ENCODE data around the gene TBC1D13.
A peak's percentile ranks its signal among the peaks of the same experiment; 100 is the strongest.
"Not testable (repeated sequence)": the region's sequence is repeated elsewhere in the genome, so short reads cannot be mapped to it uniquely, and the experiment has no call there.

Gene TBC1D13, protein sequence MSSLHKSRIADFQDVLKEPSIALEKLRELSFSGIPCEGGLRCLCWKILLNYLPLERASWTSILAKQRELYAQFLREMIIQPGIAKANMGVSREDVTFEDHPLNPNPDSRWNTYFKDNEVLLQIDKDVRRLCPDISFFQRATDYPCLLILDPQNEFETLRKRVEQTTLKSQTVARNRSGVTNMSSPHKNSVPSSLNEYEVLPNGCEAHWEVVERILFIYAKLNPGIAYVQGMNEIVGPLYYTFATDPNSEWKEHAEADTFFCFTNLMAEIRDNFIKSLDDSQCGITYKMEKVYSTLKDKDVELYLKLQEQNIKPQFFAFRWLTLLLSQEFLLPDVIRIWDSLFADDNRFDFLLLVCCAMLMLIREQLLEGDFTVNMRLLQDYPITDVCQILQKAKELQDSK

GRCh38 chr9:128786681-128787601 lies at the start of gene TBC1D13:
Gene TBC1D13 (plus strand): TSS chr9:128787253. CDS start chr9:128787354, 101 bp downstream.
- peak; percentile 83 for DNase-seq

GRCh38 chr9:128742401-128742800 lies 44.7 kb upstream of the TBC1D13 start:
- no peak for DNase-seq

DNA sequence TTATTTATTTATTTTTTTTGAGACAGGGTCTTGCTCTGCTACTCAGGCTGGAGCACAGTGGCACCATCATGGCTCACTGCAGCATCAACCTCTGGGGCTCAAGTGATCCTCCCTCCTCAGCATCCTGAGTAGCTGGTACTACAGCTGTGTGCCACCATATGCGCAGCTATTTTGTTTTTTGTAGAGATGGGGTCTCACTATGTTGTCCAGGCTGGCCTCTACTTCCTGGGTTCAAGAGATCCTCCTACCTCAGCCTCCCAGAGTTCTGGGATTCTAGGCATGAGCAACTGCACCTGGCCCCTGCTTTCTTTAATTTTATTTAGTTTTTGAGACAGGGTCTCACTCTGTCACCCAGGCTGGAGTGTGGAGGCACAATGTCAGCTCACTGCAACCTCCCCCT lies 43.6 kb upstream of the TBC1D13 start:
- DNase-seq, result no peak

DNA sequence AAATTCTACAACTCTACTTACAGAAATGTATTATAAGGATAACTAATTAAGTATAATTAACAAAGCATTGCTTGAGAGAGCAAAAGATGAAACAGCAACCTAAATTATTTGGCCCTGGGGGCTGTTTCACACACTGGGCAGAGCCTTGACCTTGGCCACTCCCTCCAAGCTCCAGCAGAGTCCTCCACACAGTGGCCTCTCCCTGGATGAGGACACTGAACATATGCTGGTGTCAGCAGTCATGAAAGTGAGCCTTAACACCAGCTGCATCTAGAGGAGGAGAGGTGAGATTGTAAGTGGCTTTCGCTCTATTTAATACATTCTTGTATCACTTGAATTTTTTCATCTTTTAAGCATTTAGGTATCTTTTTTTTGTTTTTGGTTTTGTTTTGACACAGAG lies 39.8 kb upstream of the TBC1D13 start:
- no peak for DNase-seq

GRCh38 chr9:128750926-128751595 lies 36.0 kb upstream of the TBC1D13 start:
- DNase-seq, result no peak

GRCh38 chr9:128753627-128754026 lies 33.4 kb upstream of the TBC1D13 start:
- no peak for DNase-seq

GRCh38 chr9:128757602-128758001 lies 29.5 kb upstream of the TBC1D13 start:
- no peak for DNase-seq

GRCh38 chr9:128762671-128763449 lies 24.2 kb upstream of the TBC1D13 start:
- no peak for DNase-seq

DNA sequence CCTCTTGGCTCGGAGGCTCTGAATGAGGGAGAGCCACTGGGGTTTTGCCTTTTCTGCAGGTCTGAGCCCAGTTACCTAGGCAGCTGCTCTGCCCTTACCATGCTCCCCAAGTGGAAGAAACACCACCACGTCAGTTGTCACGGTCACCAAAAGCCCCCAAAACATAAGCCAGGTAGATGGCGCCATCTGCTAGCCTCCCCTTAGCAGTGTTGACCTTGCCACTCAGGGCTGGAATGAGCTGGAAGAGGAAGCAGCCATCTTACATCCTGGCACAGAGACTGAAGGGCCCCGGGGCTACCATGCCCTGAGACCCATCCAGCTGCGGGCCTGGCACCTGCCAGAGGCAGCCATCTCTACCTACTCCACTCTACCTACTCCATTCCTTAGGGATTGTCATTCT lies 22.7 kb upstream of the TBC1D13 start:
- DNase-seq, result no peak

DNA sequence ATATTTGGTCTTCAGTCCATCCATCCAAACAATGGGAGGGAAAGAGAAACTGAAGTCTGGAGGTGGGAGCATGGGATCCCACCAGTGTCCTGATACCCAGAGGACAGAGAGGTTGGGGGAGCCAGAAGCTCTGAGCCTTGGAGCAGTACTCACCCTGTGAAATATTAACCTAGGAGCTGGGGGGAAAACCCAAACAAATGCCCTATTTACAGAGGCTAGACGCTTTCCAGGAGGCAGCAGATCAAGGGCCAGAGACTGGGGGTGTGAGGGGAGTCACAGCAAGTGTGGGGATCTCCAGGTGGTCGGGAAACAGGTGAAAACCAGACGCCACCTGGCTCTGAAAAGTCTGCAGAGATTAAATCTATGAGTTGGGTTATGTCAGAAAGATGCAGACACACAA lies 21.6 kb upstream of the TBC1D13 start:
- no peak for DNase-seq

GRCh38 chr9:128768606-128769005 lies 18.4 kb upstream of the TBC1D13 start:
- no peak for DNase-seq

GRCh38 chr9:128770286-128771030 lies 16.6 kb upstream of the TBC1D13 start:
- DNase-seq, result no peak

DNA sequence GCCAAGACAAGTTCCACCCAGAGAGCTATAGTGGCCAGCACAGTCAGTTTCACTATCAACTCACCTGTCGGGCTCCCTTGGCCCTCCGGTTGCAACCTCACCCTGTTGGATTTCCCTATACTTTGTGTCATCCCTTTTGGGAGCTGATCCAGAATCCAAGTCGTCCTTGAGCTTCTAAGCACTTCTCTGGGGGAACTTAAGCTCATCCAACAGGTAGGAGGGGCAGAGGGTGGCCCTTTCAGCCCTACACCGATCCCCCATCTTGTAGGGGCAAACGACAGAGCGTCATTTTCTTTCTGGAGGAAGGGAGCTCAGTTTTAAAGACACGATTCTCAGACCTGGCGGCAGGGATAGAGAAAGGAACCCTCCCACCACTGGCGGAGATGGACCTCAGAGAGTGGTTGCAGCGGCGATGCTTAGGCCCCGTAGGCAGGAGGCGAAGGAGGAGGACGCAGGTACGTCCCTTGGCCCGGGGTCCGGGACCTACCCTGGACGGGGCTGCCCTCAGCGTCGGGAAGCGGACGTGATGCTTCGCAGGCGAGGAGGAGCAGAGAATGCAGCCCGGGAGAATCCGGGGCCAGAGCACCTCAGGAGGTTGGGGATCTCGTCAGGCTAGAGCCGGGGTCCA lies 15.8 kb upstream of the TBC1D13 start:
- DNase-seq, result no peak

GRCh38 chr9:128771745-128772519 lies 15.1 kb upstream of the TBC1D13 start, which contains the start of gene ZER1:
Gene ZER1 (minus strand): TSS chr9:128771927. CDS start chr9:128755565, 16,362 bp downstream.
- peak; percentile 85 for DNase-seq

DNA sequence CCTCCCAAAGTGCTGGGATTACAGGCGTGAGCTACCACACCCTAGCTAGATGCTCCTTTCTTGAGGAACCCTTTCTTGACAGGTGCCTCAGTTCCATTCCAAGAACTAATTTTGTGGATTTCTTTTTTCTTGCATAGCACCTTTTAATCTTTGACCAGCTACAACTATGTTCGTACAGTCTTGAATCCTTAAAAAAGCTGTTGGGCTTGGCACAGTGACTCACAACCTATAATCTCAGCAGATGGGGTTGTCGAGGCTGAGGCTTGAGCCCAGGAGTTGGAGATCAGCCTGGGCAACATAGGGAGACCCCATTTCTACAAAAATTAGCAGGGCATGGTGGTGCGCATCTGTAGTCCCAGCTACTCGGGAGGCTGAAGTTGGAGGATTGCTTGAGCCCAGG lies 14.0 kb upstream of the TBC1D13 start:
- DNase-seq, result no peak

DNA sequence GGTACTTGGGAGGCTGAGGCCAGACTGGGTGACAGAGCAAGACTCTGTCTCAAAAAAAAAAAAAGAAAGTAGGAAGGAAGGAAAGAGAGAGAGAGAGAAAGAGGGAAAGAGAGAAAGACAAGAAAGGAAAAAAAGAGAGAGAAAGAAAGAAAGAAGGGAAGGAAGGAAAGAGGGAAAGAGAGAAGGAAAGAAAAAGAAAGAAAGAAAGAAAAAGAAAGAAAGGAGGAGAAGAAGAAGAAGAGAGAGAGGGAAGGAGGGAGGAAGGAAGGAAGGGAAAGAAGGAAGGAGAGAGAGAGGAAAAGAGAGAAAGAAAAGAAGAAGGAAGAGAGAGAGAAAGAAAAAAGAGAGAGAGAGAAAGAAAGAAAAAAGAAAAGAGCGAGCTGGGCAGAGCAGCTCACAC lies 12.2 kb upstream of the TBC1D13 start:
- DNase-seq, result no peak

- DNase-seq, result not testable (repeated sequence)
These were observed 7.0 kb upstream of the TBC1D13 start for GRCh38 chr9:128780093-128780492.

DNA sequence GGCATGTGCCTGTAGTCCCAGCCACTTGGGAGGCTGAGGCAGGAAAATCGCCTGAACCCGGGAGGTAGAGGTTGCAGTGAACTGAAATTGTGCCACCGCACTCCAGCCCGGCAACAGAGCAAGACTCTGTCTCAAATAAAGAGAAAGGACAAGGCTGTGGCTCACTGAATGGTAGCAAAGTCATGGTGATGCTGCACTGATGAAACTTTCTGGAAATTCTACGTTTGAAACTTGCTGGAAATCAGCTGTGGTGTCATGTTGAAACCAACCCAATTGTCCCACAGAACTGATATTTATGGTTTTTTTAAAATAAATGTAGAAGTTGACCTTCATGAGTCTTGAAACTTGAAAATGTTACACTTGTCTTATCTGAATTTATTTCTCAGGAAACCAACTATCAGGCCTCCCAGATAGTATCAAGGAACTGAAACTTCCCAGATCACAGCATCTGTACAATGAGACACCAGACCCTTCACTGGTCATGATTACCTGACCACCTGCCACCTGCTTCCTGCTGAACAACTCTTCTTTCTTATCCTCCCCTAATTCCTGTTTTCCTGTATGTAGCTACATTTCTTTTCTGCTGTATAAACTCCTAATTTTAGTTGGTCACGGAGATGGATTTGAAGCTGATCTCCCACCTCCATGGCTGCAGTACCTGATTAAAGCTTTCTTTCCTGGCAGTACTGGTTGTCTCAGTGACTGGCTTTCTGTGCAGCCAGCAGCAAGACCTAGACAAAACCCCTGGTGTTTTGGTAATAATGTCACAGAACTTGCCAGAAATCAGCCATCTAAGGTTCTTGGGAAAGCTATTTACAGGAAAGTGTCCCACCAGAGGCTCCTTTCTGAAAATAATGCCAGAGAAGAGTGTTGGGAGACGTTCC lies 5.6 kb upstream of the TBC1D13 start:
- DNase-seq, result no peak

DNA sequence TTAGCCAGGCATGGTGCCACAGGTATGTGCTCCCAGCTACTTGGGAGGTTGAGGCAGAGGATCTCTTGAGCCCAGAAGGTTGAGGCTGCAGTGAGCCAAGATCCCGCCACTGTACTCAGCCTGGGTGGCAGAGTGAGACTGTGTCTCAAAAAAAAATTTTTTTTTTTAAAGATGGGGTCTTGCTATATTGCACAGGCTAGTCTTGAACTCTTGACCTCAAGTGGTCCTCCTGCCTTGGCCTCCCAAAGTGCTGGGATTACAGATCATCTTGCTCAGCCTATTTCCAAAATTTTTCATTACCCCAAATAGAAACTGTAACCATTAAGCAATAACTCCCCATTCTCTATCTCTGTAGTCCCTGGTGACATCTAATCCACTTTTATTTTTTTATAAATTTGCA lies 4.4 kb upstream of the TBC1D13 start:
- no peak for DNase-seq
